B cell (primary cell): ENCODE results near the gene THBS3. TPM values are rescaled to one million over a fixed set of nuclear protein-coding genes. Genes with fewer than 3 reads are reported as not detected.

Source experiments
- ATAC-seq: fragments of 200-7000 bp; cut with Tn5 transposase; one replicate; pipeline ENCODE4 v1.10.0; 2021; ENCODE audit warnings: low read depth, mild to moderate bottlenecking, moderate number of reproducible peaks, moderate library complexity
- CTCF ChIA-PET: fragments of 350-600 bp; sonication (Branson Sonifier 250); formaldehyde crosslinking; loops from one replicate; lab custom pipeline; 2021; ENCODE audit warnings: antibody characterized with exemption, inconsistent platforms; lab: Charles Lee
- POLR2A ChIA-PET: fragments of 350-600 bp; sonication (Branson Sonifier 250); formaldehyde crosslinking; loops from one replicate; lab custom pipeline; 2021; ENCODE audit warnings: antibody characterized with exemption; lab: Charles Lee
- DNase-seq: peaks from one replicate; pipeline ENCODE4 v3.0.0; 2013
- H2AFZ ChIP-seq: 2 replicates; pipeline ENCODE4 v1.6.1; 2012; ENCODE audit warnings: mild to moderate bottlenecking, low read depth, low read length; ENCODE audit not compliant: insufficient read depth, poor library complexity, severe bottlenecking
- H3K27ac ChIP-seq, 2 donors: 1 replicate in 1 of 2; 2 replicates in 1 of 2; pipeline ENCODE4 v1.5.1; 2012 to 2013; ENCODE audit warnings: low read length in 2 of 2, mild to moderate bottlenecking in 2 of 2, moderate library complexity in 1 of 2
- H3K27me3 ChIP-seq, 4 experiments: fragments of 200-600 bp in 1 of 4; sonication (generic) in 1 of 4; replicated peaks in 1 of 4; 1 replicate in 2 of 4; 2 replicates in 2 of 4; pipeline versions ENCODE4 v1.6.1 to v1.7.0; 2013 to 2016; ENCODE audit warnings: low read length in 3 of 4, mild to moderate bottlenecking in 2 of 4, mixed read lengths in 1 of 4, moderate library complexity in 1 of 4; ENCODE audit not compliant: insufficient read depth in 4 of 4, control insufficient read depth in 3 of 4; ENCODE audit errors: control extremely low read depth in 1 of 4
- H3K36me3 ChIP-seq, 2 experiments: replicated peaks in 1 of 2; 1 replicate in 1 of 2; 2 replicates in 1 of 2; pipeline versions ENCODE4 v1.6.1 to v1.7.1; 2013; ENCODE audit warnings: low read length in 1 of 2; ENCODE audit not compliant: insufficient read depth in 2 of 2, control insufficient read depth in 1 of 2; ENCODE audit errors: control extremely low read depth in 1 of 2, extremely low read depth in 1 of 2
- H3K4me1 ChIP-seq, 2 donors: fragments of 200-600 bp in 1 of 2; sonication (generic) in 1 of 2; 1 replicate in 1 of 2; 2 replicates in 1 of 2; pipeline versions ENCODE4 v1.5.1 to v1.6.1; 2013 to 2017; ENCODE audit warnings: low read length in 2 of 2; ENCODE audit not compliant: control insufficient read depth in 2 of 2, insufficient read depth in 2 of 2
- H3K4me2 ChIP-seq: replicated peaks from 2 replicates; pipeline ENCODE3; 2012; ENCODE audit warnings: mild to moderate bottlenecking, low read depth, low read length; ENCODE audit not compliant: poor library complexity, severe bottlenecking
- H3K4me3 ChIP-seq, 5 experiments: fragments of 200-600 bp in 1 of 5; sonication (generic) in 1 of 5; 1 replicate in 3 of 5; 2 replicates in 2 of 5; pipeline versions ENCODE4 v1.5.1 to v1.7.0; 2011 to 2016; ENCODE audit warnings: low read length in 4 of 5, mild to moderate bottlenecking in 4 of 5, low read depth in 2 of 5, control low read depth in 1 of 5, moderate library complexity in 1 of 5; ENCODE audit not compliant: insufficient read depth in 1 of 5; ENCODE audit errors: control extremely low read depth in 1 of 5, extremely low read depth in 1 of 5
- H3K79me2 ChIP-seq: fragments of 200-600 bp; sonication (generic); one replicate; pipeline ENCODE4 v1.6.0; 2016; ENCODE audit warnings: low read length; ENCODE audit not compliant: control insufficient read depth, insufficient read depth
- H3K9ac ChIP-seq: fragments of 200-600 bp; sonication (generic); 2 replicates; pipeline ENCODE4 v1.6.1; 2017; ENCODE audit warnings: mild to moderate bottlenecking, low read length, moderate library complexity
- H3K9me3 ChIP-seq, 3 donors: one replicate each; pipeline versions ENCODE4 v1.6.1 to v1.7.1; 2013; ENCODE audit warnings: low read length in 2 of 3; ENCODE audit not compliant: control insufficient read depth in 2 of 3, insufficient read depth in 1 of 3; ENCODE audit errors: control extremely low read depth in 1 of 3
- H4K20me1 ChIP-seq: 2 replicates; pipeline ENCODE4 v1.6.0; 2012; ENCODE audit warnings: mild to moderate bottlenecking, low read length; ENCODE audit not compliant: insufficient read depth, control insufficient read depth, poor library complexity, severe bottlenecking
- H3K27ac Mint-ChIP-seq: one replicate; pipeline ENCODE4 v1.8.0; 2021; ENCODE audit warnings: mixed read lengths
- H3K27me3 Mint-ChIP-seq: one replicate; pipeline ENCODE4 v1.8.0; 2021; ENCODE audit warnings: mixed read lengths
- H3K4me1 Mint-ChIP-seq: one replicate; pipeline ENCODE4 v1.8.0; 2021; ENCODE audit warnings: mixed read lengths
- H3K4me3 Mint-ChIP-seq: one replicate; pipeline ENCODE4 v1.8.0; 2021; ENCODE audit warnings: mixed read lengths
- H3K9me3 Mint-ChIP-seq: one replicate; pipeline ENCODE4 v1.8.0; 2022; ENCODE audit warnings: mixed read lengths; ENCODE audit not compliant: insufficient read depth
- CTCF ChIP-seq: fragments of 200-600 bp; IDR thresholded peaks from one replicate; pipeline ENCODE4 v1.8.0; 2022; ENCODE audit warnings: antibody characterized with exemption, mild to moderate bottlenecking
- EZH2 ChIP-seq: IDR thresholded peaks from 2 replicates; pipeline ENCODE4 v1.6.1; 2012; ENCODE audit warnings: borderline replicate concordance, low read depth, mild to moderate bottlenecking, moderate library complexity, low read length; ENCODE audit not compliant: insufficient read depth, poor library complexity, severe bottlenecking
- WGBS: methylation state at CpG from one replicate; pipeline ENCODE4 v1.1.5; 2013; ENCODE audit warnings: missing lambda C conversion rate; ENCODE audit not compliant: insufficient coverage; 5-methylcytosine and 5-hydroxymethylcytosine counted together
- intact Hi-C: fragments of 100-400 bp; cut with micrococcal nuclease; formaldehyde crosslinking; loops from one replicate; pipeline ENCODE4 v1.10.0; 2022
- polyA plus RNA-seq: library from polyadenylated mRNA; depleted of rRNA; stranded (reverse); fragments of >200 nt; gene quantifications from 2 replicates; pipeline ENCODE4 v1.2.3, GENCODE V29; 2012
- total RNA-seq, 2 donors: library from RNA; stranded (reverse); fragments of 120-200 nt in 1 of 2; gene quantifications; 1 replicate in 1 of 2; 2 replicates in 1 of 2; pipeline versions ENCODE4 v1.2.3 to v1.2.4, GENCODE V29; 2013 to 2022

Gene THBS3
- total and polyA plus RNA-seq, 2 donors (not counting 1 experiment from before 2014, with no cell fraction given): 28.0 to 28.6 TPM

GRCh38 chr1:155202731-155203515, 4.8 kb downstream of the THBS3 start:
- Histone ChIP-seq H3K9ac (no peak overlapping the region), H3K9me3 (no peaks in the 10 kb centered on the region), H3K4me2 (no peak overlapping the region), H3K27me3 (no peaks in the 10 kb centered on the region), H3K79me2 (no peaks in the 10 kb centered on the region), H2AFZ (no peak overlapping the region), H3K36me3 (no peaks in the 10 kb centered on the region), H3K4me3 (no peak overlapping the region), H4K20me1 (no peaks in the 10 kb centered on the region), H3K4me1 (peaks cover 11 to 13% of the 10 kb centered on the region in 2 donors), H3K27ac (no peak overlapping the region)
- no peaks in the 10 kb centered on the region for H3K9me3 Mint-ChIP-seq
- H3K27ac Mint-ChIP-seq: no peak overlapping the region
- WGBS: 96% methylated on average over 14 of the region's 19 CpGs
- no peak overlapping the region for H3K4me3 Mint-ChIP-seq
- peaks cover 11% of the 10 kb centered on the region for H3K4me1 Mint-ChIP-seq
- ATAC-seq (no peak), DNase-seq (peak; percentile 20)
- TF ChIP-seq CTCF: no peak
- TF ChIP-seq EZH2: no peak
- H3K27me3 Mint-ChIP-seq: no peaks in the 10 kb centered on the region
- ChIA-PET POLR2A (no interaction called here), CTCF (interaction anchor here (0.6 to 1.4 kb wide), 3 partner anchors 9 to 288 kb away, joined by 3 to 4 read pairs (median 3); no protein-coding TSS in a partner anchor)
- intact Hi-C loops: no loop called here

GRCh38 chr1:155202198-155202597, 5.5 kb downstream of the THBS3 start:
- H2AFZ ChIP-seq: no peak overlapping the region

More at GRCh38 chr1:155202198-155202597, 5.5 kb downstream of the THBS3 start:
- no peak overlapping the region for H3K27ac ChIP-seq
- DNase-seq: no peak
- CTCF ChIA-PET: interaction anchor here (1.1 to 1.9 kb wide), 3 partner anchors 9 to 35 kb away, joined by 4 to 6 read pairs (median 5); no protein-coding TSS in a partner anchor
- no peaks in the 10 kb centered on the region for H3K79me2 ChIP-seq
- ATAC-seq: no peak
- no peak for TF ChIP-seq CTCF
- TF ChIP-seq EZH2: no peak
- no peak overlapping the region for H3K4me2 ChIP-seq
- no peaks in the 10 kb centered on the region for H4K20me1 ChIP-seq
- H3K9ac ChIP-seq: no peak overlapping the region
- no peaks in the 10 kb centered on the region for H3K9me3 ChIP-seq
- POLR2A ChIA-PET: no interaction called here
- H3K4me1 ChIP-seq: peaks cover 4 to 6% of the 10 kb centered on the region in 2 donors
- no peak overlapping the region for H3K4me3 Mint-ChIP-seq
- H3K27me3 ChIP-seq: no peaks in the 10 kb centered on the region
- no peaks in the 10 kb centered on the region for H3K27me3 Mint-ChIP-seq
- no peaks in the 10 kb centered on the region for H3K36me3 ChIP-seq
- no peak overlapping the region for H3K27ac Mint-ChIP-seq
- 93% methylated on average over 7 of the region's 7 CpGs for WGBS
- peaks cover 6% of the 10 kb centered on the region for H3K4me1 Mint-ChIP-seq
- no peak overlapping the region for H3K4me3 ChIP-seq
- intact Hi-C loops: no loop called here
- H3K9me3 Mint-ChIP-seq: no peaks in the 10 kb centered on the region
